Fibroblast of lung (primary cell): ENCODE results near the gene SPAG5.

Experiments used
- CTCF ChIP-seq, 2 donors: IDR thresholded peaks in 1 of 2; conservative IDR thresholded peaks in 1 of 2; 1 replicate in 1 of 2; 2 replicates in 1 of 2; pipeline ENCODE4 v1.5.1; 2011 to 2012; ENCODE audit warnings: low read length in 2 of 2, control low read depth in 1 of 2, inconsistent platforms in 1 of 2, low read depth in 1 of 2, mild to moderate bottlenecking in 1 of 2
- EZH2 ChIP-seq: IDR thresholded peaks from 2 replicates; pipeline ENCODE4 v1.5.1; 2012; ENCODE audit warnings: low read length, control low read depth, mild to moderate bottlenecking; ENCODE audit errors: missing control alignments

- TF ChIP-seq CTCF (conservative IDR thresholded peaks at IDR 0.05 in 1 of 2, IDR thresholded peaks at IDR 0.05 in 1 of 2; ENCODE audit: low read depth in 1 of 2, low read length in 2 of 2) (no peak), EZH2 (no peak)
Measured at GRCh38 chr17:28574526-28574925, 24.3 kb downstream of the SPAG5 start.
